Stimulated activated CD4-positive, alpha-beta T cell treated with anti-CD3 and anti-CD28 coated beads, Interleukin-1b, Interleukin-23, amount 100 ng/mL, for 4 hours (primary cell): ENCODE data around the gene CD300LG.
A peak's percentile ranks its signal among the peaks of the same experiment; 100 is the strongest.
"Not testable (repeated sequence)": the region's sequence is repeated elsewhere in the genome, so short reads cannot be mapped to it uniquely, and the experiment has no call there.

Experiments used
- DNase-seq, 2 donors: peaks; one replicate each; pipeline ENCODE4 v3.0.0-alpha.2; 2020; ENCODE audit warnings: low read depth in 2 of 2

CD300LG gene

GRCh38 chr17:43825567-43825966, 21.4 kb upstream of the CD300LG start:
- no peak for DNase-seq

GRCh38 chr17:43826206-43826605, 20.8 kb upstream of the CD300LG start:
- no peak for DNase-seq

GRCh38 chr17:43827596-43827995, 19.4 kb upstream of the CD300LG start:
- no peak for DNase-seq

GRCh38 chr17:43829738-43830137, 17.2 kb upstream of the CD300LG start:
- no peak for DNase-seq

- DNase-seq = no peak
Measured at GRCh38 chr17:43830510-43831140, 16.4 kb upstream of the CD300LG start.

- no peak for DNase-seq
Measured at GRCh38 chr17:43831633-43832032, 15.3 kb upstream of the CD300LG start.

GRCh38 chr17:43832168-43832975, 14.6 kb upstream of the CD300LG start:
- peak in 1 of 2 donors; percentile 22 for DNase-seq

- DNase-seq = peak; percentile 34 to 53
Measured at GRCh38 chr17:43832976-43833829, 13.8 kb upstream of the CD300LG start, which contains the start of gene MPP3. TSS of gene MPP3 (minus strand) at chr17:43833146. CDS start at chr17:43831906, 1,240 bp downstream.

GRCh38 chr17:43834106-43834505, 12.9 kb upstream of the CD300LG start:
- no peak for DNase-seq

GRCh38 chr17:43839670-43840108, 7.3 kb upstream of the CD300LG start:
- DNase-seq = no peak

GRCh38 chr17:43840814-43841213, 6.2 kb upstream of the CD300LG start:
- no peak for DNase-seq

- DNase-seq = no peak
Measured at GRCh38 chr17:43841282-43841681, 5.7 kb upstream of the CD300LG start.

- DNase-seq = not testable (repeated sequence)
Measured at GRCh38 chr17:43842091-43842974, 4.6 kb upstream of the CD300LG start.

- no peak for DNase-seq
Measured at GRCh38 chr17:43842975-43843325, 4.0 kb upstream of the CD300LG start.

GRCh38 chr17:43844241-43844640, 2.7 kb upstream of the CD300LG start:
- DNase-seq = no peak

GRCh38 chr17:43845766-43846165, 1.2 kb upstream of the CD300LG start:
- no peak for DNase-seq

- peak; percentile 62 to 75 for DNase-seq
Measured at GRCh38 chr17:43846221-43846712, 709 bp upstream of the CD300LG start.

GRCh38 chr17:43848601-43849000, 1.6 kb downstream of the CD300LG start:
- DNase-seq = no peak

- no peak for DNase-seq
Measured at GRCh38 chr17:43849116-43849515, 2.1 kb downstream of the CD300LG start.

GRCh38 chr17:43852571-43852970, 5.6 kb downstream of the CD300LG start:
- no peak for DNase-seq

GRCh38 chr17:43853546-43853945, 6.6 kb downstream of the CD300LG start:
- no peak for DNase-seq
